Measurements from ENCODE around the gene EFCAB11.

EFCAB11 gene

DNA sequence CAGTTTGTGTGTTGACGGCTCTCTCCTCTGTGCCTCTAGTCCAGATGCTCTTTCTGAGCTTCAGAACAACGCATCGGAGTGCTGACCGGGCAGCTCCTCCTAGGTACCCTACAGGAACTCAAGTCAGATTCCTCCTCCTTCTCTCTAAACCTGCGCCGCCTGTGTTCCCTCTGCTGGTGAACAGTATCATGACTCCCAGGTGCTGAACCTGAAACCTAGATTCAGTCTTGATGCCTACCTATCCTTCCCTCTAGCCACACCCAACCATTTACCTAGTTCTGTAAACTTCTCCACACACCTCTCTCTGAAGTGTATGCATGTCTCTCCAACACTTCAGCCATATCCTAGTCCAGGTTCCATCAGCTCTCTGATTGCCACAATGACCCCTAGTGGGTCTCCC is 112.7 kb downstream of the EFCAB11 start:
- no peaks in the 10 kb centered on the region for H3K79me2 ChIP-seq (ENCODE audit: control insufficient read depth, low read length)
- H3K4me3 ChIP-seq (ENCODE audit: low read length) = no peak overlapping the region

DNA sequence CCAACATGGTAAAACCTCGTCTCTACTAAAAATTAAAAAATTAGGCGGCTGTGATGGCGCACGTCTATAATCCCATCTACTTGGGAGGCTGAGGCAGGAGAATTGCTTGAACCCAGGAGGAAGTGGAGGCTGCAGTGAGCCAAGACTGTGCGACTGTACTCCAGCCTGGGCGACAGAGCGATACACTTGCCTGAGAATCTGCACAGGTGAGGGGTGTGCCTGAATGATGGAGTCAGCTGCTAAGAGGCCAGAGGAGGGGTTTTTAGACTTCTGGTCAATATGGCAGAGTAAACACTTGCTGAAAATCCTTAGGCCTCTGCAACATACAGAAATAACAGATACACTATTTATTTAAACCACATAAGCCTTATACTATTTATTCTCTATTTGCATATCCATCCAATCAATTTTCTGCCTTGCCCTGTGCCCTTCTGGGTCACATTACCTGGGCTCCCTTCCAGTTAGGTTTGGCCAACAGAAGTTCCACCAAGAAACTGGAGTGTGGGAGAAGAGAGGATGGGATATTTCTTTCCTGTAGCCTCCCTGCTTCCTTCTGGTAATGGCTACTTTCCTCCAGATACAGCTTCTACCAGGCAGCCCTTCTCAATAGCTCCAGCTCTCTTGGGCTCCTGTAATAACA is 117.6 kb downstream of the EFCAB11 start:
- Histone ChIP-seq H3F3A (ENCODE audit: control insufficient read depth, insufficient read depth) (no peaks in the 10 kb centered on the region), H3K9me3 (ENCODE audit: control insufficient read depth, insufficient read depth, low read length) (no peaks in the 10 kb centered on the region)
- TF ChIP-seq EZH2phosphoT487 (IDR thresholded peaks at IDR 0.05; ENCODE audit: borderline replicate concordance, low read length) = no peak
- TF ChIP-seq, protein P1, sequence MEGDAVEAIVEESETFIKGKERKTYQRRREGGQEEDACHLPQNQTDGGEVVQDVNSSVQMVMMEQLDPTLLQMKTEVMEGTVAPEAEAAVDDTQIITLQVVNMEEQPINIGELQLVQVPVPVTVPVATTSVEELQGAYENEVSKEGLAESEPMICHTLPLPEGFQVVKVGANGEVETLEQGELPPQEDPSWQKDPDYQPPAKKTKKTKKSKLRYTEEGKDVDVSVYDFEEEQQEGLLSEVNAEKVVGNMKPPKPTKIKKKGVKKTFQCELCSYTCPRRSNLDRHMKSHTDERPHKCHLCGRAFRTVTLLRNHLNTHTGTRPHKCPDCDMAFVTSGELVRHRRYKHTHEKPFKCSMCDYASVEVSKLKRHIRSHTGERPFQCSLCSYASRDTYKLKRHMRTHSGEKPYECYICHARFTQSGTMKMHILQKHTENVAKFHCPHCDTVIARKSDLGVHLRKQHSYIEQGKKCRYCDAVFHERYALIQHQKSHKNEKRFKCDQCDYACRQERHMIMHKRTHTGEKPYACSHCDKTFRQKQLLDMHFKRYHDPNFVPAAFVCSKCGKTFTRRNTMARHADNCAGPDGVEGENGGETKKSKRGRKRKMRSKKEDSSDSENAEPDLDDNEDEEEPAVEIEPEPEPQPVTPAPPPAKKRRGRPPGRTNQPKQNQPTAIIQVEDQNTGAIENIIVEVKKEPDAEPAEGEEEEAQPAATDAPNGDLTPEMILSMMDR (IDR thresholded peaks at IDR 0.05; ENCODE audit: low read depth, low read length, poor library complexity, severe bottlenecking) = no peak

More for the DNA sequence above, 112.7 kb downstream of the EFCAB11 start:
- no peaks in the 10 kb centered on the region for H4K20me1 ChIP-seq (ENCODE audit: control insufficient read depth, insufficient read depth, low read depth, low read length)
- H3K4me2 ChIP-seq (ENCODE audit: low read length) = no peak overlapping the region
- no peaks in the 10 kb centered on the region for H3K27me3 ChIP-seq (ENCODE audit: control insufficient read depth, low read length)
- H3K9me2 ChIP-seq (replicated peaks; ENCODE audit: control insufficient read depth, low read length) = no peaks in the 10 kb centered on the region
- no peak for TF ChIP-seq EZH2phosphoT487 (IDR thresholded peaks at IDR 0.05; ENCODE audit: borderline replicate concordance, low read length)
- TF ChIP-seq, protein P1 (IDR thresholded peaks at IDR 0.05; ENCODE audit: low read depth, low read length, poor library complexity, severe bottlenecking) = no peak
- H3F3A ChIP-seq (ENCODE audit: control insufficient read depth, insufficient read depth) = no peaks in the 10 kb centered on the region
- no peak overlapping the region for H3K27ac ChIP-seq (ENCODE audit: low read depth, low read length)
- H3K9me3 ChIP-seq (ENCODE audit: control insufficient read depth, insufficient read depth, low read length) = no peaks in the 10 kb centered on the region
- H3K4me1 ChIP-seq (ENCODE audit: control insufficient read depth, low read length) = no peaks in the 10 kb centered on the region
- H3K36me3 ChIP-seq (ENCODE audit: control insufficient read depth, low read length) = no peaks in the 10 kb centered on the region

DNA sequence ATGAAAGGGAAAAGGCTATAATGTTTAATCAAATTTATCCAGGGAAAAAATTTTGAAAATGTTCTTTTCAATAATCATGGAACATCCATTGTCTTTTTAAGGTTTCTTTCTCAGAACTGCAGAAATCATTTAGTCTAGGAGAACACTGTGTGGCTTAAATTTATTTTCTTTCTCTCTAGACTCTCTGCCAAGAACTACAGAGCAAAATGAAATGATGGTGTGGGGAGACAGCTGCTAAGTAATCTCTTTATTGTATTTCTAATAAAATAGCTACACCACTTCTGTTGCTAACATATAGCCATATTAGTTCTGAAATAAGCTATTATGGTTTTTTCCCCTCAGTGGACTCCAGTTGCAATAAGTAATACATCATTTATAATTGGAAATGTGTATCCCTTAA is 120.9 kb downstream of the EFCAB11 start:
- H3F3A ChIP-seq (ENCODE audit: control insufficient read depth, insufficient read depth) = no peaks in the 10 kb centered on the region
- H3K27me3 ChIP-seq (ENCODE audit: control insufficient read depth, low read length) = no peaks in the 10 kb centered on the region
- H3K4me3 ChIP-seq (ENCODE audit: low read length) = no peak overlapping the region
- no peaks in the 10 kb centered on the region for H3K36me3 ChIP-seq (ENCODE audit: control insufficient read depth, low read length)
- no peaks in the 10 kb centered on the region for H4K20me1 ChIP-seq (ENCODE audit: control insufficient read depth, insufficient read depth, low read depth, low read length)
- H3K9me3 ChIP-seq (ENCODE audit: control insufficient read depth, insufficient read depth, low read length) = no peaks in the 10 kb centered on the region
- no peaks in the 10 kb centered on the region for H3K79me2 ChIP-seq (ENCODE audit: control insufficient read depth, low read length)
- H3K9me2 ChIP-seq (replicated peaks; ENCODE audit: control insufficient read depth, low read length) = no peaks in the 10 kb centered on the region
- no peak overlapping the region for H3K4me2 ChIP-seq (ENCODE audit: low read length)
- H3K4me1 ChIP-seq (ENCODE audit: control insufficient read depth, low read length) = no peaks in the 10 kb centered on the region
- no peak overlapping the region for H3K27ac ChIP-seq (ENCODE audit: low read depth, low read length)
- TF ChIP-seq, protein P1 (IDR thresholded peaks at IDR 0.05; ENCODE audit: low read depth, low read length, poor library complexity, severe bottlenecking) = no peak
- no peak for TF ChIP-seq EZH2phosphoT487 (IDR thresholded peaks at IDR 0.05; ENCODE audit: borderline replicate concordance, low read length)

More for the DNA sequence above, 117.6 kb downstream of the EFCAB11 start:
- Histone ChIP-seq H3K4me3 (ENCODE audit: low read length) (no peak overlapping the region), H3K4me1 (ENCODE audit: control insufficient read depth, low read length) (no peaks in the 10 kb centered on the region), H3K4me2 (ENCODE audit: low read length) (no peak overlapping the region), H3K79me2 (ENCODE audit: control insufficient read depth, low read length) (no peaks in the 10 kb centered on the region), H3K36me3 (ENCODE audit: control insufficient read depth, low read length) (no peaks in the 10 kb centered on the region), H3K27ac (ENCODE audit: low read depth, low read length) (no peak overlapping the region), H3K27me3 (ENCODE audit: control insufficient read depth, low read length) (no peaks in the 10 kb centered on the region), H3K9me2 (replicated peaks; ENCODE audit: control insufficient read depth, low read length) (no peaks in the 10 kb centered on the region), H4K20me1 (ENCODE audit: control insufficient read depth, insufficient read depth, low read depth, low read length) (no peaks in the 10 kb centered on the region)
